Left forelimb (tissue), 1 donor: ENCODE results near the gene PIP5K1C.
A peak's percentile ranks its signal among the peaks of the same experiment; 100 is the strongest.
"Not testable (repeated sequence)": the region's sequence is repeated elsewhere in the genome, so short reads cannot be mapped to it uniquely, and the experiment has no call there.

Experiments
- DNase-seq: peaks from one replicate; pipeline ENCODE4 v3.0.0-alpha.2; 2018; ENCODE audit warnings: low spot score

Gene PIP5K1C

DNA sequence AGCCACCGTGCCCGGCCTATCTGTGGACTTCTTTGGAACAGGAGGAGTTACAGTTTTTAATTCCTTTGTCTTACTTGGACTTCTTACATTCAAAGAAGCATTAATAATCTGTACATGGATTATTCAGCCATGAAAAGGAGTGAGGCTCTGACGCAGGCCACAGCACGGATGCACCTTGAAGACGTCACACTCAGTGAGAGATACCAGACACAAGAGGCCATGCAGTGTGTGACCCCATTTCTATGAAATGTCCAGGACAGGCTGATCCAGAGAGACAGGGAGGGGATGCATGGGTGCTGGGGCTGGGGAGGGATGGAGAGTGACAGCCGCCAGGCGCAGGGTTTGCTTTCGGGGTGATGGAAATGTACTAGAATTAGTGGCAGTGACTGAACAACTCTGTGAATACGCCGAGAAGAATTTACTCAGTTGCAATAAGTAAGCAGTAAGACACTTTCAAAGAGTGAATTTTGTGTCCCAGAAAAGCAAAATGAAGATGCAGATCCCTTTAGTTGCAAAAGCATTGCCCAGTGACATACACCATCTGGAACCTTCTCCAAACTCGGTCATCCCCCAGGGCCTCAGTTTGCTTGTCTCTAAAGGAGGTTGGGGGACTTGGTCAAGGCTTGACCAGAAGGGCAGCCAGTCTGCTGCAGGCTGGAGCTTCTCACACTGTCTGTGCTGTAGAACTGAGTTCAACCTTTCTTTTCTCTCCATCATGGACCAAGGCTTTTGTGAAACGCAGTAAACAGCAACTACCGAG, 25.3 kb downstream of the PIP5K1C start:
- DNase-seq: no peak

DNA sequence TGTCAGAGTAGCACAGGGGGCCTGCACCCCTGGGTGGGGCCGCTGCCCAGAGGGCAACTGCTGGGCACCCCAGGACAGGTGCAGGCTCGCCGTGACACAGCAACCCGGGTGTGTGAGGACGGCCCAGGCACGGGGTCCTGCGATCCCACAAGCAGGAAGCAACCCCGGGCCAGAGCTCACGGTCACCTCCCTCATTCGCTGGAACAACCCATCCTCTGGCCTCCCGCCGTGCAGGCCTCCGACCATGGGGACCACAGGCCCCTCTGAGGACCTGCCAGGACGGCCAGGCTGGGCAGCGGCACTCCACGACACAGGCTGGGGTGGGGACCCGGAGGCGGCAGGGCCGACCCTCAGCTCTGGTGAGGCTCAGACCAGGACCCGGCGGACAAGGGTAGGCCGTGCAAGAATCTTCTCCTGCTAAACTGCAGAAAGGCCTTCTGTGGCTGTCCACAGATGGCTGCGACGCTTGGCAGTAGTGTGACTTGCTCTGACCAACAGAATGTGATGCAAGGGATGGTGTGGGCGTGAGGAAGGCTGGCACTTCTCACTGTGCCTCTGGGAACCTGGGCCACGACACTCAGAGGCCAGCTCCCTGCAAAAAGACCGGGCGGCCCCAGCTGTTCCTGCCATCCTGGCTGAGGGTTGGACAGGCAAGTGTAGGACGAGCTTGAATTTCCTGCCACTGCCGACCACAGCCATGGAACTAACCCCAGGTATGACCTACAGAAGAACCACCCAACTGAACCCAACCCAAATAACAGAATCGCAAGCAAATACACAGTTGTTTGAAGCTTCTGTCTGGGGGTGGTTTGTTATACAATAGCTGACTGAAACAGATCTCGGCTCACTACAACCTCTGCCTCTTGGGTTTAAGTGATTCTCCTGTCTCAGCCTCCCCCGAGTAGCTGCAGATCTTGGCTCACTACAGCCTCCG, 26.5 kb downstream of the PIP5K1C start:
- no peak for DNase-seq

DNA sequence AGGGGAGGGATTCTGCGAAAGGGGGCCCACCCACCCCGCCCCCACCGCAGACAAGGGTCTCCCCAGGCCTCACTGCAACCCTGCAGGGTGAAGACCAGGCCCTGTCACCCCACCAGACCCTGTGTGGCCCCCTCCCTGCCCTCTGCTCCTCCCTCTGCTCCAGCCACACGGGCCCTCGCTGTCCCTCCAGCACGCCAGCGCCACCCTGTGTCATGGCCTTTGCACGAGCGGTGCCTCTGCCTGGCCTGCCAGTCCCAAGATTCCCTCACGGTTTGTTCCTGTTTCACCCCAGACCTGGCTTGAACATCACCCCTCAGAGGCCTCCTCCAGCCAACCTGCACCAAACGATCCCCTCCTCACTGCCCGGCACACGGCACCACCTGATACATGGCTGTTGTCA, 27.3 kb downstream of the PIP5K1C start:
- no peak for DNase-seq

DNA sequence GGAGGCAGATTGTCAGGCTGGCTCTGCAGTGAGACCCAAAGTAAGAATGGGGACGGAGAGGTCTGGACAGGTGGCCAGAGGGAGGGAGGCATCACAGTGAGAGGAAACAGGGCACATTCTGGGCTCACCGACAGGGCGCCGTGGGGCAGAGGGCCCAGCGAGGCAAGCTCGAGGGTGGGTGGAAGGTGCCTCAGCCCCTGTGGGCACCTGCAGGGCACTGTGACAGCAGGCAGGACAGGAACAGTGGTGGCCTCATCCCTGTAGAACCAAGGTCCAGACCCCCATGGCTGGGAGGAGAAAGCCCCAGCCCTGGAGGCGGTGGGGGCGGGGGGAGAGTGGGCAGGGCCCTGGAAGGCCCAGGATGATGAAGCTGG, 27.7 kb downstream of the PIP5K1C start:
- no peak for DNase-seq

DNA sequence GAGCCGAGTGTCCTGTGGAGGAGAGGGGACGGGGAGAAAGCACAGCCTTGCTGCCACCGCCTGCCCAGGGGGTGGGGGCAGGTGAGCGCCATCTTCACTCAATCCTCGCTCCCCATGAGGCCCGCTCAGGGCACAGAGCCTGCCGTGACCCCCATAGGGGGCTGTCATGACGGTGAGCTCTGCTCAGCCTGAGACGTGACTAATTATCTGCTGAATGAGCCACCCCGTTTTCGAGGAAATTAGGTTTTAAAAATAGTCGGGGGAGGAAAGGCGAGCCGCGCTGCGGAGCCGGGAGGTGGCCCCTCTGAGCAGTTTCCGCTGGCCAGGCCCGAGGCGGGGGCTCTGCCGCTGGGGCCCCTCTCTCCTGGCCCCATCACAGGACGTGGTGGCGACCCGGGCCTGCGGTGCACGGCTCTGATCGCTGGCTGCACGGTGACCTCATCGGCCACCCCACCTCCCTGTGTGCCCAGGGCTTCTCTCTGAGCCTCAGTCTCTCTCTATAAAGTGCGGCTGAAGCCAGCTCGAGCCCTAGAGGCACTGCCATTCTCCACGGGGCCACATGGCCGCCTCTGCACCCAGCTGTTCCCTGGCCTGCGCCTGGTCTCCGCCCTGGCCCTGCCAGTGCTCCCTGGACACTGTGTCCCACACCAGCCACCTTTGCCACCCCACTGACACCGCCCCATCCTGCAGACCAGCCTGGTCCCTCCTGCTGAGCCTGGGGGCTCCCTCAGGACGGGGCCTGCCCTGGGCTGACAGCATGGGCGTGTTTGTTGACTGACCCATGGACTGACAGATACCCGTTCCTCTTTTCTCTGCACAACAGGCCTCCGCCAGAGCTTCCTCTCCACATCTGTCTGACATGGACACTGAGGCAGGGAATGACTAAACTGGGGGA, 28.3 kb downstream of the PIP5K1C start:
- no peak for DNase-seq

DNA sequence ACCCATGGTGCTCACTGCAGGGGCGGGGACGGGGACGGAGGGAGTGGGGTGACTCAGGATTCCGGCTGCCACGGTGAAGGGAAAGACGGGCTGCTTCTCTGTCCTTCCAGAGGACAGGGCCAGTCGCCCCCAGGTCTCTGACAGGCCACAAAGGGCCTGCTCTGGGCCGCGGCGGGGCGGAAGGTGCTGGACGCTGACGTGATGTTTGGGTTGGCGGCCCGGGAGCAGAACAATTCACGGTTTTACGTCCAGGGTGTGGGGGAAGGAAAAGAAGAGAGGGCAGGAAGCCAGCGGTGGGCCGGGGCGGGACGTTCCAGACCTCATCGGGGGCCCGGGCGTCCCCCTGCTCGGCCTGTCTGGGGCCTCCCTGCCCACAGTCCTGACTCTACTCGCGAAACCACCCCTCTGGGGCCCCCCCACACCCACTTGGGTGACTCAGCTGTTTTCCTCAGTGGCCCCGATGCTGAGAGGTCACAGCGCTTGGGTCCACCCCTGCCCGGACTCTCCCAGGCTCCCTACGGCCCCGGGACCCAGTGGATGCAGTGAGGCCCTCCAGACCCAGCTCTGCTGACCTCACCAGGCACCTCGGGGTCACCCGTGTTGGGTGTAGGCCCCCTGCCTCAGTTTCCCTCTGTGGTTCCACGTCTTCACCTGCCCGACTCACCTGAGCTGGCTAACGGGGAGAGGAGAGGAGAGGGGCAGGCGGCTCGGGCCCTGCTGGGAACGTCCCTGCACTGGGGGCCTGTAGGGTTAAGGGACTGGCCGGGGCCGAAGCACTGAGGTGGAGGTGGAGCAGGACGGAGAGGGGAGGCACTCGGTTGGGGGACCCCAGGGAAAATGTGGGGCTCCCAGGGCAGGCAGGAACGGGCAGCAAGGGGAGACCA, 29.2 kb downstream of the PIP5K1C start:
- peak; percentile 81 for DNase-seq

DNA sequence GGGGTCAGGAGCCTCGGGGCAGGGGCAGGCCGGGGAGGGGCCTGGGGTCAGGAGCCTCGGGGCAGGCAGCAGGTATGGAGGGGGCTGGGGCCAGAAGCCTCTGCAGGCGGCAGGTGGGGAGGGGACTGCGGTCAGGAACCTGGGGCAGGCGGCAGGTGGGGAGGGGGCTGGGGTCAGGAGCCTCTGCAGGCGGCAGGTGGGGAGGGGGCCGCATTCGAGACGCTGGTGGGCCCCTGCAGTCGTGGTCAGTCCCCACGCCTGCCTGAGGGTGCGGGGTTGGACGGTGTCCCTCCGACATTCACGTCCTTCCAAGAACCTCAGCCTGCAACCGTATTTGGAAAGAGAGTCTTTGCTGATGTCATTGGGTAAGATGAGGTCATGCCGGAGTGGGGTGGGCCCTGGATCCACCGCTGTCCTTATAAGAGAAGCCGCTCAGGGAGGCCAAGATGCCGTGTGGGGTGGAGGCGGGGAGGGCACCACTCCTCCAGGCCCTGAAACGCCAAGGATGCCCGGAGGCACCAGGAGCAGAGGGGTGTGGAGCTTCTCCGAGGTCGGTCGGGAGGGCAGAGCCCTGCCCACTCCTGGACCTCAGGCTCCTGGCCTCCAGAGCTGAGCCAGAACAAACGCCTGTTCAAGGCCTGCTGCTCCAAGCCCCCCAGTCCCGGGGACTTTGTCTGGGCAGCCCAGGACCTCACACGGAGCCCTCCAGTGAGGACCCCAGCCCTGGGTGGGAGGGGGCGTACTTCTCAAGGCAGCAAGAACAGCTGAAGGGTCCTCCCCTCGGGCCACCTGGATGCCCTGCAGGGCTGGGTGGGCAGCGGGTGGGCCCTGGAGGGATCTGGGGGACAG, 30.1 kb downstream of the PIP5K1C start:
- DNase-seq: no peak

DNA sequence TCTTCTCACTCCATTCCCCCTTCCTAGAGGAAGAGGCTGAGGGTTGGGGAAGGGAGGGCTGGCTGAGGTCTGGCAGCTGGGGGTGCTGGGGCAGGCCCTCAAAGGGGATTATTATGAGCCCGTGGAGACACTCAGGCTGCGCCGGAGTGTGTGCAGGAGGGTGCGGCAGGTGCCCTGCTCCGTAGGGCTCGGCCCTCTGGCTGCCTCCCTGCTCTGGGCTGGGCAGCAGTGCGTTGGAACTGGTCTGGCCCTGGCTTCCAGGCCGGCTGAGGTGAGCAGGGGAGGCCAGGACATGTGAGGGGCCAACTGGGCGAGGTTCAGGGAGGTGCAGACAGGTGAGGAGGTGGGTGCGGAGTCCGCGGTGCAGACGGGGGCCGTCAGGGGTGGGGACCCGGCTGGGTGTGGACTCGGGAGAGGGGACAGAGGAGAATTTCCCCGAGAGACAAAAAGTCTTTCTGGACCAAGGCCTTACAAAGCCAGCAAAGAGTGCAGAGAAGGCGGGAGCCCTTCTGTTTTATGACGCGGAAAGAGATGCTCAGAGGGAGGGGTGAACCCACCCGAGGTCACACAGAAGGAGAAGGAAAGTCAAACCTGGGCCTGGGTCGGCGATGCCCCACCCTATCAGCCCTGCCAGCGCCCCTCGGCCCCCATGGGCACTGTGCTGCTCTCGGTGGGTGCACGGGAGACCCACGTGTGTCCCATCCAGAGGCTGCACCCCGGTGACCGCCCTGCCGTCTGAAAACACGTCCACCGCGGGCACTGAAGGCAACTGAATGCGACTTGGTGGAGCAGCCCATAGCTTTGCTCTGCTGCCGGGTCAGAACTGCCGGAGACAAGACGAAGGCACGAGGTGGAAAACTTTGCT, 31.0 kb downstream of the PIP5K1C start:
- DNase-seq: no peak

DNA sequence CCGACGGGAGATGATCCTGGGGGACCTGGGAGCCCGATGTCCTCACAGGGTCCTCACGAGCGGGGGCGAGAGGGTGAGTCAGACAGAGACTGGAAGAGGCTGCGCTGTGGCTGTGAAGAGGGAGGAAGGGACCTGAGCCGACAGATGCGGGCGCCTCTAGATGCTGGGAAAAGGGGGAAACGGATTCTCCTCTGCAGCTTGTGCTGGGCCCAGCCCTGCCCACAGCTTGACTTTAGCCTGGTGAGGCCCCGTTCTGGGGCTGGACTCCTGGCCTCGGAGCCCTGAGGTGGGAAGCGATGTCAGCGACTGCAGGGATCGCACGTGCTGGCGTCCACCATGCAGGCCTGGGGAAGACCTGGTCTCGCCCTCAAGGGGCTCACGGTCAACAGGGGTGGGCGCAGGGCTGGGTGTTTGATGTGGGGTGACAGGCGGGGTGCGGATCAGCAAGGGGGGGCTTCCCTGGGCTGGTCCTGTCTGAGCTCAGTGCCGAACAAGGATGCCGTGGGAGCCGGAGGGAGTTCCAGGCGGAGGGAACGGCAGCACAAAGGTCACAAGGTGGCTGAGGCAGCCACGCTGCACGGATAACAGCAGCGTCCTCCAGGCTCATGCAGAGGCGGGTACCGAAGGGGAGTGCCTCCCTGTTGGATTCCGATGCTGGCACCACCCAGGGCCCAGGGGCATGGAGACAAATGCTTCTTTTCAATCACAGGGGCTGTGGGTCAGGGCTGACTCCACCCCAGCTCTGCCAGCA, 31.8 kb downstream of the PIP5K1C start:
- DNase-seq: no peak

DNA sequence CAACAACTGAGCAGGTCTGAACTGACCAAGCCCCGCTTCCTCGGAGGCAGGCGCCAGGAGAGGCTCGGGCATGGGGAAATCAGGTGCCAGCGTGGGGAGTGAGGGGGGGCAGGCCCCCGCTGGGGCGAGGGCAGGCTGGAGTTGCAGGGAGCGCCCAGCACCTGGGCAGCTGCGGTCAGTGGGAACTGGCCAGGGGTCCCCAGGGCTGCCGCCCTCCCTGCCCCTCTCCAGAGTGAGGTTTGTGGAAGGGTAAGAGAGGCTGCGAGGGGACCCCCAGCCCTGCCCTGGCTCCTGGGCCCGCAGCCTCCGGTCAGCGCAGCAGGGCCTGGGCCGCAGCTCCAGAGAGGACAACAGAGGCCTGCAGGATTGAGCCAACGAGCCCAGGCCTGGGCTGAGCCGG, 32.5 kb downstream of the PIP5K1C start:
- no peak for DNase-seq

DNA sequence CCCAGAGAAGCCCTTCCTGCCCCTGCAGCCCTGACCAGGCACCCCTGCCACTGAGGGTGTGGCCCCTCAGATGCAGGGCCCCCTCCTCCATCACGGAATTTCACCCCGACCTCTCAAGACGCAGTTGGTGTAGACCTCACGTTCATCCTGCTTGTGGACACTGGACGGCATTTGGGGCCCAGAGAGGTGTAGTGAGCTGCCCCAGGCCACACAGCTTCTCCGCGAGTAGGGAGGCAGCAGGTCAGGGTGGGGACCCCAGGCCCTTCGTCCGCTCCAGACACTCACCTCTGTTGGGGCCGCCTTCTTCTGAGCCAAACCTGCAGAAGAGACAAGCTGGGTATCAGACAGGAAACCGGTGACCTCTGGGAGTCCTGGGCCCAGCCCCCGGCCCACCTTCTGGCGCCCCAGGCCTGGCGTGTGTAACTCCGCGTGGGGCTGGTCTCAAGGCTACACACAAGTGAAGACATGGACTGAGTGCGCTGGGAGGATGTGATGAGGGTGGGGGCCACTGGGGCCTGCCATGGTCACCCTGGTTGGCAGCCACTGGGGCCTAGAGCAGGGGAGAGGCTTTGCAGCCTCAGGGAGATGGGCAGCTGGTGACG, 33.1 kb downstream of the PIP5K1C start:
- no peak for DNase-seq

DNA sequence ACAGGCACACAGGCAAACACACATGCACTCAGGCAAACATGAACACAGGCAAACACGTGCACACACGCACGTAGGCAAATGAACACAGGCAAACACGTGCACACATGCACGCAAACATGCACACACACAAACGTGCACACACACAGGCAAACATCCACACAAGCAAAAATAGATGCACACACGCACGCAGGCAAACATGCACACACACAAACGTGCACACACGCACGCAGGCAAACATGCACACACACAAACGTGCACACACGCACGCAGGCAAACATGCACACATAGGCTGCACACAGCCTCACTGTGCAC, 33.8 kb downstream of the PIP5K1C start:
- not testable (repeated sequence) for DNase-seq

DNA sequence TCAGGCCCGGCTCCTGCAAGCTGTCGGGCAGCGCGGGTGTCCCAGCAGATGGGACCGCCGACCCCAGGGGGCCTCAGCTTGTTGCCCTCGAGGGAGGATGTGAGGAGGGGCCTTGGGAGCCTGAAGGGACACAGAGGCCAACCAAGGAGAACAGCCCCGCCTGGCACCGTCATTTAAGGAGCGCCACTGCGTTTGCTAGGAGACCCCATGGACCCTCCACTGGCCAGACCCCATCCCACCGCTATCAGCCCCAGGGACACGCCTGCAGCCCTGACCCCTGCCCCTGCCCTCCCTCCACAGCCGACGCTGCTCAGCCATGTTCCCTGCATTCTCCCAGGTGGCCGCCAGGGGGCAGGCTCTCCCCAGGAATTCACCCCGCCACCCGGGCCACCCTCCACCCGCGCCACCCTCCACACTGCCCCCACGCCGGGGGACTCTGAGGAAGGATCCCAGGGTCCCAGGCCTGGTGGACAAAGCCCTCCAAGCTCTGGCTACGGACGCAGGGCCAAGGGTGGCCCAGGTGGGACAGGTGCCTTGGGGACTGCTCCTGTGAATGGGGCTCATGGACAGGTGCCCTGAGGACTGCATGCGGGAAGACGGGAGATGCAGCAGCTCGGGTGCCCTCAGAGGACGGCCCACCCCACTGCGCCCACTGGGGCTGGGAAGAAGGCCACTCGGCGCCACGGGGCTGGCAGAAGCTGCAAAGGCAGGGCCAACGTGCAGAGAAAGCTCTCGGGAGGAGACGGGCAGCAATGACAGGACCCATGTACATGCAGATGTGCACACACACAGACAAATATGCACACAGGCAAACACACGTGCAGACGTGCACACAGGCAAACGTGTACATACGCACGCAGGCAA, 34.4 kb downstream of the PIP5K1C start:
- DNase-seq: peak; percentile 81

DNA sequence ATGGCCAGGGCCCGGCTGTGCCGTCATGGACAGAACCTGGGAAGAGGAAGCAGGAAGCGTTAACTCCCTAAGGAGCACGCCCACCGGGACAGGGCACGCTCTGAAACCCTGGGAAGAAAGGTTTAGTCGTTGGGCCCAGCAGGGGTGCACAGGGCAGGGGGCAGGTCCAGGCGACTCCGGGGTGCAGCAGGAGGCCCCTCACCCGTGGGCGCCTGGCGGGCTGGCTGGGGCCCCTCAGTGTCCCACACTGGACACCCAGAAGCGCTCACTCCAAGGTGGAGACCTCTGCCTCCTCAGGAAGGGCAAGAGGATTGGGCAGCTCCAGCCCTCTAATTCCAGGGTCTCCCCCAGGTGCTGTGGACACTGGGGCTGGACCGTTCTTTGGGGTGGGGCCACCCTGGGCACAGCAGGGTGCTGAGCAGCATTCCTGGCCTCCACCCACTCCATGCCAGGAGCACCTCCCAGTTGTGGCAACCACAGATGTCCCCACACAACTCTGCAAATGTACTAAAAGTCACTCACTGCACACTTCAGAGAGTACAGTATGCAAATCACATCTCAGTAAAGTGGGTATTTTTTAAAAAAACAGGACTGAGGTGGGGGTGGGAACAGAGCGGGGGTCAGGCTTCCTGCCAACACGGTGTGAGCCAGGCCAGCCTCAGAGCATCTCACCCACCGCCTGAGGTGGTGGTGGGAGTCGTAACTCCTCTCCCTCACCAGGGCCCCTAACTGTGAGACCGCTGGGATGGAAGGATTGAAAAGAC, 35.2 kb downstream of the PIP5K1C start:
- DNase-seq: no peak

DNA sequence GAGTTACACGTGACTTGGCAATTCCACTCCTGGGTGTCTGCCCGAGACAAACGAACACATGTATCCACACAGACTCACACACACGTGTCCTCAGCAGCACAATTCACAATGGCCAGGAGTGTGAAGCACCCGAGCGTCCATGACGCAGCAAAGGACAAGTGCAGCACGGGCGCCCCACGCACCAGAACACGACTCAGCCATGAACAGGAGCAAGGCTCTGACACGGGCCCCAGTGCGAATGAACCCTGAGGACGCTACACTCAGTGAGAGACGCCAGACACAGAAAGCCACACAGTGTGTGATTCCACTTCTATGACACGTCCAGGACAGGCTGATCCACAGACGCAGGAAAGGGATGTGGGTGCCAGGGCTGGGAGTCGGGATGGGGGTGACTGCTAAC, 36.4 kb downstream of the PIP5K1C start:
- DNase-seq: no peak
